GM10266 (cell line): Measurements from ENCODE around the gene DSTYK.

Experiments used
- DNase-seq: peaks from one replicate; pipeline ENCODE4 v3.0.0; 2012; ENCODE audit errors: extremely low spot score
- TF ChIP-seq, protein P1 (sequence below): IDR thresholded peaks from 2 replicates; pipeline ENCODE4 v1.5.1; 2012; ENCODE audit warnings: mild to moderate bottlenecking, low read depth; ENCODE audit not compliant: control insufficient read depth, insufficient read depth; ENCODE audit errors: missing control alignments

The DSTYK gene

GRCh38 chr1:205246351-205247119 lies 35.0 kb upstream of the DSTYK start:
- DNase-seq, result no peak
- TF ChIP-seq, protein P1, sequence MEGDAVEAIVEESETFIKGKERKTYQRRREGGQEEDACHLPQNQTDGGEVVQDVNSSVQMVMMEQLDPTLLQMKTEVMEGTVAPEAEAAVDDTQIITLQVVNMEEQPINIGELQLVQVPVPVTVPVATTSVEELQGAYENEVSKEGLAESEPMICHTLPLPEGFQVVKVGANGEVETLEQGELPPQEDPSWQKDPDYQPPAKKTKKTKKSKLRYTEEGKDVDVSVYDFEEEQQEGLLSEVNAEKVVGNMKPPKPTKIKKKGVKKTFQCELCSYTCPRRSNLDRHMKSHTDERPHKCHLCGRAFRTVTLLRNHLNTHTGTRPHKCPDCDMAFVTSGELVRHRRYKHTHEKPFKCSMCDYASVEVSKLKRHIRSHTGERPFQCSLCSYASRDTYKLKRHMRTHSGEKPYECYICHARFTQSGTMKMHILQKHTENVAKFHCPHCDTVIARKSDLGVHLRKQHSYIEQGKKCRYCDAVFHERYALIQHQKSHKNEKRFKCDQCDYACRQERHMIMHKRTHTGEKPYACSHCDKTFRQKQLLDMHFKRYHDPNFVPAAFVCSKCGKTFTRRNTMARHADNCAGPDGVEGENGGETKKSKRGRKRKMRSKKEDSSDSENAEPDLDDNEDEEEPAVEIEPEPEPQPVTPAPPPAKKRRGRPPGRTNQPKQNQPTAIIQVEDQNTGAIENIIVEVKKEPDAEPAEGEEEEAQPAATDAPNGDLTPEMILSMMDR, result no peak

DNA sequence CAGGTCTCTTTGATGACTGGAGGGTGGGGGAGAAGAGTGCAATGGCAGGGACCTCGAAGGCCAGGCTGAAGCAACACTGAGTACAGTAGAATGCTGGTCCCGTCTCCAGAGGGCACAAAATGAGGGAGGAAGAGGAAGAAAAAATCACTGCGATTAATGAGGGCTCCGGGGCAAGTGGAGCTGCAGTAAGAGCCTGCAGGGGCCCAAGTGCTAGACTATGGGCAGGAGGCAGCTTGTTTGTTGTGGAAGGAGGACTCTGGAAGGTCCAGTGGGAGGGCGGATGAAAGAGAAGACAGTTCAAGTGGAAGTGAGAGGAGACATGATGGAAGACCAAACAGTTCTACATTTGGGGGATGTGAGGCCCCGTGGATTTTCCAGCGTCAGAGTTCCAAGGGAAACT lies 33.6 kb upstream of the DSTYK start:
- no peak for DNase-seq
- TF ChIP-seq, protein P1, result no peak

GRCh38 chr1:205244384-205244783 lies 32.9 kb upstream of the DSTYK start:
- TF ChIP-seq, protein P1, result no peak
- DNase-seq, result no peak

- TF ChIP-seq, protein P1, result no peak
These were observed 32.1 kb upstream of the DSTYK start for GRCh38 chr1:205243350-205244191.

DNA sequence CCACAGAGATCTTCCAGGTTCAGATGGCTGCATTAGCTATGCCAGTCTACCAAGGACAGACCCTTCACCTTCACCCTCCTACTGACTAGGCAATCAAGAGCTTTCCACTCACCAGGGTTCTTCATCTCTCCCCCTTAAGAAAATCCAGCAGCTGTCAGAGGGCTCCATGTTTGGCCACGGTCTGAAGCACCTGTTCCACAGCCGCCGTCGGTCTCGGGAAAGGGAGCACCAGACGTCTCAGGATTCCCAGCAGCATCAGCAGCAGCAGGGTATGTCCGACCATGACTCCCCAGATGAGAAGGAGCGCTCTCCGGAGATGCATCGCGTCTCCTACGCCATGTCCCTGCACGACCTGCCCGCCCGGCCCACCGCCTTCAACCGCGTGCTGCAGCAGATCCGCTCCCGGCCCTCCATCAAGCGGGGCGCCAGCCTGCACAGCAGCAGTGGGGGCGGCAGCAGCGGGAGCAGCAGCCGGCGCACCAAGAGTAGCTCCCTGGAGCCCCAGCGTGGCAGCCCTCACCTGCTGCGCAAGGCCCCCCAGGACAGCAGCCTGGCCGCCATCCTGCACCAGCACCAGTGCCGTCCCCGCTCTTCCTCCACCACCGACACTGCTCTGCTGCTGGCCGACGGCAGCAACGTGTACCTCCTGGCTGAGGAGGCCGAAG lies 30.0 kb upstream of the DSTYK start:
- TF ChIP-seq, protein P1, result no peak
- no peak for DNase-seq

More at GRCh38 chr1:205243350-205244191, 32.1 kb upstream of the DSTYK start:
- no peak for DNase-seq

DNA sequence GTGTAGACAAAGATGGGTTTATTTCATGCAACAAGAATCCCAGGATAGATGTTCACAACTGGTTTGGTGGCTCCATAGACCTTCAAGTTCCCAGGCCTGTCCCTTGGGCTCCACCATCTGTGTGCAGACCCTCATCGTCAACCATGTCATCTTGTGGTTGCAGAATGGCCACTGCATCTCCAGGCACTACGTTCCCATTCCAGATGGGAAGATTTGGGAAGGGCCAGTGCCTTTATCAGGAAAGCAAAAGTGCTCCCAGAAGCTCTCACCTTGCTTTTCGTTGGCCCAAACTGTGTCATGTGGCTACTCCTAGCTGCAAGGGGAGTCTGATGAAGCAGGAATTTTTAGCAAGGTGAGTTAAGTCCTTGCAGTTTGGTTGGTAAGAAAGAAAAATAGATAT lies 29.1 kb upstream of the DSTYK start:
- TF ChIP-seq, protein P1, result no peak
- no peak for DNase-seq
